Omental fat pad (tissue), 4 donors: ENCODE measurements around the gene CARD19. TPM values are rescaled to one million over a fixed set of nuclear protein-coding genes. Genes with fewer than 3 reads are reported as not detected.

Source experiments
- ATAC-seq: fragments of 150-250 bp; one replicate; pipeline ENCODE4 v1.9.1; 2016; ENCODE audit warnings: mild to moderate bottlenecking, moderate library complexity; ENCODE audit not compliant: low FRiP score
- DNase-seq: peaks from one replicate; pipeline ENCODE4 v3.0.0-alpha.2; 2019; ENCODE audit warnings: low spot score
- total RNA-seq, 4 donors: library from RNA; depleted of rRNA; stranded (reverse); fragments of >200 nt; gene quantifications; one replicate each; pipeline ENCODE4 v1.1.0, GENCODE V29; 2016
- TF ChIP-seq, protein P1 (sequence below), 3 donors: fragments of 450-650 bp; IDR thresholded peaks; one replicate each; pipeline ENCODE4 v1.5.1; 2016 to 2017; ENCODE audit warnings: antibody characterized with exemption in 3 of 3, mild to moderate bottlenecking in 3 of 3, moderate library complexity in 2 of 3

The CARD19 gene
- total RNA-seq, 4 donors from 2014 or later: 45.7 to 76.5 (median 57.9) TPM

DNA sequence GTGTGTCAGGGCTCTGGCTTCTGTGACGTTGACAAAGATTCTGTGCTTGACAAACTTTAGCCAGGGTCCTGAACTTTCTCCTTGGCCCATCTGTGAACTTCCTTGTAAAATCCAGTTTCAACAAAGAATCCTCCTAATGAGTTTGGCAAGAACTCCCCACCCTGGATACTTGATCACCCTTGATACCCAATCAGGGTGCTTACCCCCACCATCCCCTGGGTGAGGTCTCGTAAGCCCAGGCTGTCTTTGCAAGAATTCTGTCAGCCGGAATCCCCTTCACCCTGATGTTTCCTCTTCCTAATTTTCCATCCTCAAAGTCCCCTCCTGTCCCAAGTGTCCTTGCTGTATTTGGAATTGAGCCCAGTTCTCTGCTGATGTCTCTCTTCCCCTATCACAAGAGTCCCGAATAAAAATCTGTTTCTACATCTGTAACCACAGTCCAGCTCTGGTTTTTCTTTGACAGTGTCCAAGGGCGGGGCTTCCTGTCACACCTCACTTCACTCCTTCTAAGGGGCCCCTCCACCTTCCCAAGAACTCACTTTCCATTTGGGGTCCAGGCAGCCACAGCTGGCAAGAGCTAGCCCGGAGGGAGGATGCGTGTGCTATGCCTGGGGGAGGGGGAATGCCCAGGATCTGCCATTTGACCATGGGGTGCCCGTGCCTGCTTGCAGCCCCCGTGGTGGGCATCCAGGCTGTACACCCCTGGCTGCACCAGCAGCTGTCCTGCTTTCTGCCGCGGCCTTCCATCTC is 2.7 kb upstream of the CARD19 start:
- no peak for ATAC-seq
- TF ChIP-seq, protein P1, sequence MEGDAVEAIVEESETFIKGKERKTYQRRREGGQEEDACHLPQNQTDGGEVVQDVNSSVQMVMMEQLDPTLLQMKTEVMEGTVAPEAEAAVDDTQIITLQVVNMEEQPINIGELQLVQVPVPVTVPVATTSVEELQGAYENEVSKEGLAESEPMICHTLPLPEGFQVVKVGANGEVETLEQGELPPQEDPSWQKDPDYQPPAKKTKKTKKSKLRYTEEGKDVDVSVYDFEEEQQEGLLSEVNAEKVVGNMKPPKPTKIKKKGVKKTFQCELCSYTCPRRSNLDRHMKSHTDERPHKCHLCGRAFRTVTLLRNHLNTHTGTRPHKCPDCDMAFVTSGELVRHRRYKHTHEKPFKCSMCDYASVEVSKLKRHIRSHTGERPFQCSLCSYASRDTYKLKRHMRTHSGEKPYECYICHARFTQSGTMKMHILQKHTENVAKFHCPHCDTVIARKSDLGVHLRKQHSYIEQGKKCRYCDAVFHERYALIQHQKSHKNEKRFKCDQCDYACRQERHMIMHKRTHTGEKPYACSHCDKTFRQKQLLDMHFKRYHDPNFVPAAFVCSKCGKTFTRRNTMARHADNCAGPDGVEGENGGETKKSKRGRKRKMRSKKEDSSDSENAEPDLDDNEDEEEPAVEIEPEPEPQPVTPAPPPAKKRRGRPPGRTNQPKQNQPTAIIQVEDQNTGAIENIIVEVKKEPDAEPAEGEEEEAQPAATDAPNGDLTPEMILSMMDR (IDR thresholded peaks at IDR 0.05): no peak
- DNase-seq: peak; percentile 16

DNA sequence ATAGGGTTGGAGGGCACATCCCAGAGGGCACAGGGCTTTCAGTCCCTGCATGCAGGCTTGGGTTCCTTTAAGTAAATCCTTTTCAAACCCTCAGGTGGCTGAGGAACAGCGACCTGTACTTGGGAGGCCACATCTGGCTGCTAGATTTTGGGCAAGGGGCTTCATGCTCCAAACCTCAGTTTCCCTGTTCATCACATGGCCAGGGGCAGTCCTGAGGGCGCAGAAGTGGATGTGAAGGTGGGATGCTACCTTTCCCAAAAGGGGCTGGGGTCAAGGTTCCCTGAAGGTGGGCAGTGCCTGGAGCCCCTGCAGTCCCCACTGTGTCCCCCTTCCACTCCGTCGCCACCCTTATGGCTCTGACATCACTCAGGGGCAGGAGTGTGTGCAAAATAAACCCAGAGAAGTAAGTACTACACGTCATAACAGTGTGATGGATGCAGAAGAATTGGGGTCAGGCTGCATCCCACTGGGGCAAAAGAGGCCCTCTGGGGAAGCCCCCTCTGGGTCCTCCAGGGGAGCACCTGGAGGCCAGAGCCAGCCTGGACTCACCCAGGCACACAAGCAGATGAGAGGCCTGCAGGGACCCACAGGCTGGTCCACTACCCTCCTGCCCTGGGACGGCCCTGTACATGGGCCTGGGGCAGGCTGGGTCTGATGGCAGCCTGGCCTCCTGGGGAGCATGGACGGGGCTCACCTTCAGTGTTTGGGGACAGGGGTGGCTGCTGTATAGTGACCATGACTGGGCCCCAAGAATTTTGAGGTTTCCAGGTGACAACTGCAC is 1.9 kb upstream of the CARD19 start:
- TF ChIP-seq, protein P1 (IDR thresholded peaks at IDR 0.05): no peak
- ATAC-seq (no peak), DNase-seq (peak; percentile 18)

DNA sequence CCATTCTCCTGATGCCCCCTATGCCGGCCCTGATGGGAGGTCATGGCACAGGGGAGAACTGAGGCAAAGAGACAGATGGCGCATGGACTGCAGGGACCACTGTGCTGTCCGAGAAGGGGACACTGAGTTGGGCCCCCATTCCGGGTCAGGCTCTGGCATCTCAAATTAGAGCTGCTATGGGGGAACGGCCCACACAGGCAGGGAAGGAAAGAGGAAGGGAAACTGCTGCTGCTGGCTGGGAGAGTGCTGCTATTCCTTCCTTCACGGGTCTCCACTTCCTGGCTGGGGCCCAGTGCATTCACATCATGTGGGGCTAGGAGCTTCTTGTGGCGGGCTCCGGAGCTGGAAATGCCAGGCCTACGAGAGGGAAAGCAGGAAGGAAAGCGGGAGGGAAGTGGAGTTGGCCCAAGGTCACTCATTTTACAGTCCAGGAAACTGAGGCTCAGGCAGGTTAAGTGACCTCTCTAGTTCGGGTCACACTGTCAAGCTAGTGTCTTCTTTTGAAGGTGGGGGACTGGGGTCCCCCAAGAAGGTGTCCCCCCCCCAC is 1.3 kb upstream of the CARD19 start:
- TF ChIP-seq, protein P1 (IDR thresholded peaks at IDR 0.05): no peak
- peak; percentile 37 for DNase-seq

DNA sequence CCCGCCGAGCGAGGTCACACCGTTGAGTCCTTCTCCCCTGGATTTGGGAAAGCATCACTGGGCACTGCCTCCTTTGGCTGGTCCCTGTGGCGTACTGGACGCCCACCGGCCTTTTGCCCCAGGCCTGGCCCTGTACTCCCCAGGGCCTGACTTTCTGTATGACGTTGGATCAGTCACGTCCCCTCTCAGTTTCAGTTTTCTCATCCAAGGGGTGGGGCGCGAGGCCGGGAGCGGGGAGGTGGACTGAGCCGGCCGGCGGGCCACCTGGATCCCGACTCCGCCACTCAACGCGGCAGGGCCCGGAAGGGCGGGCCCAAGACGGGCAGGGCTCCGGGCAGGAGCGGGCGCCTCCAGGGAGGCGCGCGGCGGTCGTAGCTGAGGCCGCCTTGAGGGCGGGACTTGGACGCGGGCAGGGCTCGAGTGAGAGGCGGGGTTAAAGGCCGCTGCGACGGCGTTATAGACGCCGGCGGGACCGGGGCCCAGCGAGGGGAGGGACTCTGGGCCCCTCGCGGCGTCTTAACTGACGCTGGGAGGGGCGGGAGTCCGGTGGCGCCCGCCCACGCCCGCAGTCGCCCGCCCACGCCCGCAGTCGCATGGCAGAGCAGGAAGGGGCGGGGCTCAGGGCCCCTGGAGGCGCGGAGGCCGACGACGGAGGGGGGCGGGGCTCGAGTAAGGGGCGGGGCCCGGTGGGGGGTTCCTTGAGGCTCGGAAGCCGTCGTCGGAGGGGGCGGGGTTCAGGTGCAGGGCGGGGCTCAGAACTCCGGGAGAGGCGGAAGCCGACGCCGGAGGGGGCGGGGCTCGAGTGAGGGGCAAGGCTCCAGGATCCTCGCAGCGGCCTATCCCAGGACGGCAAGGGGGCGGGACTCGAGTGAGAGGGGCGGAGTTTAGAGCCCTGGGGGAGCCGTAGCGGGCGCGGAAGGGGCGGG is 549 bp upstream of the CARD19 start:
- peak; percentile 86 for ATAC-seq
- DNase-seq: peak; percentile 99
- TF ChIP-seq, protein P1 (IDR thresholded peaks at IDR 0.05): no peak

More for the DNA sequence above, 1.3 kb upstream of the CARD19 start:
- ATAC-seq: no peak

DNA sequence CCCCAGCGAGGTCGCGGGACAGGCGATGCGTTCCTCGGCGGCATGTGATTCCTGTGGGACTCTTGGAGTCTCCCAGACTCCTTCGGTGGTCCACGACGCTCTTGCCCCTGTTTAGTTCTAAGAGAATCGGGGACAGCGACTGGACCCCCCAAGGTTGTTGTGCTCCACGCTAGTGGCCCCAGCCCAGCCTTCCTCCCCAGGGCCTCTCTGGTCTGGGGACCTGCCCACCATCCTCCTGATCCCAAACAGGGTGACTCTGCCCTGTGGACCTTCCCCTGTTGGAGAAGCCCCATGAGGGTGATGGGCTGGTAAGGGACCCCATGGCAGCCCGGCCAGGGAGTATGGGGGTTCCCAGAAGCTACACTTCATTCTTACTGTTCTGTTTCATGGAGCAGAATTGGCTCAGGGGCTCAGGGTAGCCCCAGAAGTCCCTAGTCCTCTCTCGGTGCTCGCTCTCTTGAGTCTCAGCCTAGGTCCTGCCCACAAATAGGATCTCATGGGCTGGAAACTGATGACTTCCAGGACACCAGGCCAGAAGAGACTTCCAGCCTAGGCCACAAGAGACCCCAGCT is 880 bp downstream of the CARD19 start:
- ATAC-seq (no peak), DNase-seq (no peak)
- TF ChIP-seq, protein P1 (IDR thresholded peaks at IDR 0.05): no peak

DNA sequence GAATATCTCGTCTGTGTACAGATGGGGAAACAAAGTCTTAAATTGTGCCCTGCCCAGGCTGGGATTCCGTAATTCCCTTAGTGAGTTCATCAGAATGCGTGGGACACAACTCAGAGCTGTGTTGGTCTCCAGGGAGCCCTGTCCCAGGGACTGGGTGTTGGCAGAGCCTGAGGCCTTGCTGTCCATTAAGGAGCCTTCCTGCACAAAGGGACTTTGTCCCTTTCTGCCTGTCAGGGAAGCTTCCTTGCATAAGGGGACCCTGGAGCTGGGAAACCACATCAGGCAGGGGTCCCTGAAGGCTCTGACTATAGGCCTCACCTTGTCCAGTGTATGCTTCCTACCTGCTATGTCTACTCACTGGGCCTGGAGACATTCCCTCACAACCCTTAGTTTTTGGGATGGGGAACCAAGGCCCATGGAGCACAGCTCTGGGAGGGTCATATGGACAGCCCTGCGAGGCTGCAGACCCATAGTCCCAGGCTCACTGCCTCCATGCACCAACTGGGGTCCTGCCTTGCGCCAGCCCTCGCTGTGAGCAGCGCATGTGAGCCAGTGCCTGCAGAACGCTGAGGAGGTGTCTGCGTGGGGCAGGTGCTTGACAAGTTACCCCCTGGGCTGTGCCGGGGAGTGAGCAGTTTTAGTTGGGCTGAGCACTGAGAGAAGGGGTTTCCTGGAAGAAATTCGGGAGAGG is 1.6 kb downstream of the CARD19 start:
- DNase-seq (peak; percentile 23), ATAC-seq (no peak)
- TF ChIP-seq, protein P1 (IDR thresholded peaks at IDR 0.05): no peak
